Measurements from ENCODE around the gene TRAM2. TPM values are rescaled to one million over a fixed set of nuclear protein-coding genes. Genes with fewer than 3 reads are reported as not detected.

Gene TRAM2
- total and polyA plus RNA-seq, 2 of the 13 experiments (the other 11 are each of a cell fraction or from before 2014, with no cell fraction given): 49.1 to 72.5 TPM

- TF ChIP-seq, protein P1, sequence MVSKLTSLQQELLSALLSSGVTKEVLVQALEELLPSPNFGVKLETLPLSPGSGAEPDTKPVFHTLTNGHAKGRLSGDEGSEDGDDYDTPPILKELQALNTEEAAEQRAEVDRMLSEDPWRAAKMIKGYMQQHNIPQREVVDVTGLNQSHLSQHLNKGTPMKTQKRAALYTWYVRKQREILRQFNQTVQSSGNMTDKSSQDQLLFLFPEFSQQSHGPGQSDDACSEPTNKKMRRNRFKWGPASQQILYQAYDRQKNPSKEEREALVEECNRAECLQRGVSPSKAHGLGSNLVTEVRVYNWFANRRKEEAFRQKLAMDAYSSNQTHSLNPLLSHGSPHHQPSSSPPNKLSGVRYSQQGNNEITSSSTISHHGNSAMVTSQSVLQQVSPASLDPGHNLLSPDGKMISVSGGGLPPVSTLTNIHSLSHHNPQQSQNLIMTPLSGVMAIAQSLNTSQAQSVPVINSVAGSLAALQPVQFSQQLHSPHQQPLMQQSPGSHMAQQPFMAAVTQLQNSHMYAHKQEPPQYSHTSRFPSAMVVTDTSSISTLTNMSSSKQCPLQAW (CRISPR knock-in tag; IDR thresholded peaks at IDR 0.05): peak; percentile 55; the same call in 1 of the 2 replicates
- TF ChIP-seq KLF16 (CRISPR knock-in tag; IDR thresholded peaks at IDR 0.05): peak in 1 of 2 experiments; percentile 59; a peak in 1 of 4 replicates
- TF ChIP-seq ZSCAN9 (CRISPR knock-in tag; IDR thresholded peaks at IDR 0.05; ENCODE audit: borderline replicate concordance): peak; percentile 53
- TF ChIP-seq GATA4 (IDR thresholded peaks at IDR 0.05; ENCODE audit: borderline replicate concordance, low read depth): peak; percentile 76; the same call in 1 of the 2 replicates
- TF ChIP-seq KAT8 (CRISPR knock-in tag; IDR thresholded peaks at IDR 0.05): peak; percentile 51; the same call in 1 of the 2 replicates
- peak; percentile 39; the same call in 1 of the 2 replicates for TF ChIP-seq KDM5B (CRISPR knock-in tag; IDR thresholded peaks at IDR 0.05; ENCODE audit: borderline replicate concordance)
- peak; percentile 87 for TF ChIP-seq PAXIP1 (CRISPR knock-in tag; conservative IDR thresholded peaks at IDR 0.05)
- 0 out of 2 replicates have a peak, but pooled peaks have one; percentile 16 for TF ChIP-seq ARNT2 (CRISPR knock-in tag; IDR thresholded peaks at IDR 0.05; ENCODE audit: low read depth)
- no peak for TF ChIP-seq SP2 (CRISPR knock-in tag; IDR thresholded peaks at IDR 0.05)
- peak; percentile 91 for TF ChIP-seq SP5 (CRISPR knock-in tag; IDR thresholded peaks at IDR 0.05; ENCODE audit: borderline replicate concordance, low read depth)
- TF ChIP-seq, protein P2, sequence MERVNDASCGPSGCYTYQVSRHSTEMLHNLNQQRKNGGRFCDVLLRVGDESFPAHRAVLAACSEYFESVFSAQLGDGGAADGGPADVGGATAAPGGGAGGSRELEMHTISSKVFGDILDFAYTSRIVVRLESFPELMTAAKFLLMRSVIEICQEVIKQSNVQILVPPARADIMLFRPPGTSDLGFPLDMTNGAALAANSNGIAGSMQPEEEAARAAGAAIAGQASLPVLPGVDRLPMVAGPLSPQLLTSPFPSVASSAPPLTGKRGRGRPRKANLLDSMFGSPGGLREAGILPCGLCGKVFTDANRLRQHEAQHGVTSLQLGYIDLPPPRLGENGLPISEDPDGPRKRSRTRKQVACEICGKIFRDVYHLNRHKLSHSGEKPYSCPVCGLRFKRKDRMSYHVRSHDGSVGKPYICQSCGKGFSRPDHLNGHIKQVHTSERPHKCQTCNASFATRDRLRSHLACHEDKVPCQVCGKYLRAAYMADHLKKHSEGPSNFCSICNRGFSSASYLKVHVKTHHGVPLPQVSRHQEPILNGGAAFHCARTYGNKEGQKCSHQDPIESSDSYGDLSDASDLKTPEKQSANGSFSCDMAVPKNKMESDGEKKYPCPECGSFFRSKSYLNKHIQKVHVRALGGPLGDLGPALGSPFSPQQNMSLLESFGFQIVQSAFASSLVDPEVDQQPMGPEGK (CRISPR knock-in tag; IDR thresholded peaks at IDR 0.05): peak; percentile 72
- peak; percentile 79 for TF ChIP-seq HMG20A (CRISPR knock-in tag; IDR thresholded peaks at IDR 0.05; ENCODE audit: borderline replicate concordance)
- peak; percentile 24; the same call in 1 of the 2 replicates for TF ChIP-seq YEATS2 (CRISPR knock-in tag; IDR thresholded peaks at IDR 0.05; ENCODE audit: borderline replicate concordance)
- TF ChIP-seq FOXO4 (CRISPR knock-in tag; conservative IDR thresholded peaks at IDR 0.05): 0 out of 2 replicates have a peak, but pooled peaks have one; percentile 92
- 0 out of 2 replicates have a peak, but pooled peaks have one; percentile 47 for TF ChIP-seq ZNF430 (CRISPR knock-in tag; IDR thresholded peaks at IDR 0.05)
- no peak for TF ChIP-seq ZNF782 (CRISPR knock-in tag; IDR thresholded peaks at IDR 0.05; ENCODE audit: borderline replicate concordance)
- TF ChIP-seq ZNF557 (CRISPR knock-in tag; IDR thresholded peaks at IDR 0.05): no peak; the same call in 1 of the 2 replicates
- peak; percentile 70; the same call in 1 of the 2 replicates for TF ChIP-seq ZNF441 (CRISPR knock-in tag; IDR thresholded peaks at IDR 0.05; ENCODE audit: borderline replicate concordance)
- TF ChIP-seq, protein P3, sequence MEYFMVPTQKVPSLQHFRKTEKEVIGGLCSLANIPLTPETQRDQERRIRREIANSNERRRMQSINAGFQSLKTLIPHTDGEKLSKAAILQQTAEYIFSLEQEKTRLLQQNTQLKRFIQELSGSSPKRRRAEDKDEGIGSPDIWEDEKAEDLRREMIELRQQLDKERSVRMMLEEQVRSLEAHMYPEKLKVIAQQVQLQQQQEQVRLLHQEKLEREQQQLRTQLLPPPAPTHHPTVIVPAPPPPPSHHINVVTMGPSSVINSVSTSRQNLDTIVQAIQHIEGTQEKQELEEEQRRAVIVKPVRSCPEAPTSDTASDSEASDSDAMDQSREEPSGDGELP (IDR thresholded peaks at IDR 0.05; ENCODE audit: borderline replicate concordance, low read depth): peak; percentile 32; the same call in 1 of the 2 replicates
Observed at GRCh38 chr6:52547647-52548352, 29.1 kb downstream of the TRAM2 start (continued).

Measured in HepG2 (cell line).